CD4-positive, alpha-beta T cell (primary cell): ENCODE results near the gene HBG1. TPM values are rescaled to one million over a fixed set of nuclear protein-coding genes. Genes with fewer than 3 reads are reported as not detected.

Experiments used
- ATAC-seq: fragments of 200-7000 bp; cut with Tn5 transposase; one replicate; pipeline ENCODE4 v1.10.0; 2022; ENCODE audit warnings: mild to moderate bottlenecking; ENCODE audit not compliant: poor library complexity
- CTCF ChIA-PET: fragments of 350-600 bp; sonication (Branson Sonifier 250); formaldehyde crosslinking; loops from one replicate; lab custom pipeline; 2021; ENCODE audit warnings: antibody characterized with exemption, inconsistent platforms; lab: Charles Lee
- POLR2A ChIA-PET: fragments of 350-600 bp; sonication (Branson Sonifier 250); formaldehyde crosslinking; loops from one replicate; lab custom pipeline; 2021; ENCODE audit warnings: antibody characterized with exemption, inconsistent platforms; lab: Charles Lee
- DNase-seq, 14 experiments: peaks; one replicate each; pipeline ENCODE4 v3.0.0-alpha.2; 2013 to 2020; ENCODE audit warnings: mixed read lengths in 2 of 14
- H3K27ac ChIP-seq, 2 donors: one replicate each; pipeline versions ENCODE4 v1.5.1 to v1.7.0; 2013; ENCODE audit warnings: low read length in 2 of 2, low read depth in 1 of 2, mild to moderate bottlenecking in 1 of 2
- H3K27me3 ChIP-seq, 2 experiments: 1 replicate in 1 of 2; 2 replicates in 1 of 2; pipeline versions ENCODE4 v1.6.1 to v1.7.0; 2013; ENCODE audit warnings: low read length in 2 of 2, control low read depth in 1 of 2, mild to moderate bottlenecking in 1 of 2, moderate library complexity in 1 of 2; ENCODE audit not compliant: insufficient read depth in 2 of 2, control insufficient read depth in 1 of 2
- H3K36me3 ChIP-seq: one replicate; pipeline ENCODE4 v1.6.1; 2013; ENCODE audit warnings: low read length, control low read depth; ENCODE audit not compliant: insufficient read depth
- H3K4me1 ChIP-seq: one replicate; pipeline ENCODE4 v1.6.1; 2013; ENCODE audit warnings: low read length, control low read depth; ENCODE audit not compliant: insufficient read depth
- H3K4me3 ChIP-seq: one replicate; pipeline ENCODE4 v1.5.1; 2013; ENCODE audit warnings: mild to moderate bottlenecking, low read length, moderate library complexity
- H3K9me3 ChIP-seq, 2 experiments: 1 replicate in 1 of 2; 2 replicates in 1 of 2; pipeline versions ENCODE4 v1.6.1 to v1.7.0; 2013; ENCODE audit warnings: low read length in 2 of 2, mild to moderate bottlenecking in 2 of 2, control low read depth in 1 of 2, moderate library complexity in 1 of 2; ENCODE audit not compliant: control insufficient read depth in 1 of 2, insufficient read depth in 1 of 2
- H3K27ac Mint-ChIP-seq: one replicate; pipeline ENCODE4 v1.8.0; 2020; ENCODE audit warnings: mixed read lengths
- H3K27me3 Mint-ChIP-seq: one replicate; pipeline ENCODE4 v1.8.0; 2021; ENCODE audit warnings: mixed read lengths
- H3K36me3 Mint-ChIP-seq: one replicate; pipeline ENCODE4 v1.8.0; 2021; ENCODE audit warnings: low read depth, mixed read lengths
- H3K4me1 Mint-ChIP-seq: one replicate; pipeline ENCODE4 v1.8.0; 2021; ENCODE audit warnings: low read depth, mixed read lengths
- H3K4me3 Mint-ChIP-seq: one replicate; pipeline ENCODE4 v1.8.0; 2020; ENCODE audit warnings: mild to moderate bottlenecking, mixed read lengths
- H3K9me3 Mint-ChIP-seq: one replicate; pipeline ENCODE4 v1.8.0; 2020; ENCODE audit warnings: mixed read lengths
- CTCF ChIP-seq: fragments of 200-600 bp; IDR thresholded peaks from one replicate; pipeline ENCODE4 v1.8.0; 2022; ENCODE audit warnings: antibody characterized with exemption, mild to moderate bottlenecking
- intact Hi-C, 2 experiments: fragments of 100-400 bp; cut with DNase I in 1 of 2; cut with micrococcal nuclease in 1 of 2; formaldehyde crosslinking; loops; one replicate each; pipeline versions ENCODE4 v1.15.1 to v1.9.0; 2023 to 2025; cut with DNase I, micrococcal nuclease
- total RNA-seq, 174 experiments: library from RNA in 2 of 174; stranded (reverse) in 2 of 174; gene quantifications; one replicate each; pipeline ENCODE4 v1.2.3 and lab custom pipeline; 2021 to 2026

HBG1 gene
- total RNA-seq, 2 experiments from 2014 or later = not detected

- ATAC-seq (no peak), DNase-seq (no peak)
- H3K4me1 ChIP-seq = no peaks in the 10 kb centered on the region
- H3K4me3 ChIP-seq = no peak overlapping the region
- H3K36me3 Mint-ChIP-seq = no peaks in the 10 kb centered on the region
- intact Hi-C loops = no loop called here
- no peaks in the 10 kb centered on the region for H3K27me3 Mint-ChIP-seq
- ChIA-PET POLR2A (no interaction called here), CTCF (no interaction called here)
- no peaks in the 10 kb centered on the region for H3K36me3 ChIP-seq
- H3K4me3 Mint-ChIP-seq = no peak overlapping the region
- H3K27me3 ChIP-seq = no peaks in the 10 kb centered on the region
- H3K4me1 Mint-ChIP-seq = no peaks in the 10 kb centered on the region
- H3K9me3 ChIP-seq = no peaks in the 10 kb centered on the region
- H3K9me3 Mint-ChIP-seq = no peaks in the 10 kb centered on the region
- no peak for TF ChIP-seq CTCF
- H3K27ac Mint-ChIP-seq = no peak overlapping the region
- H3K27ac ChIP-seq = no peak overlapping the region
Measured at GRCh38 chr11:5282628-5283027, 33.0 kb upstream of the HBG1 start.

GRCh38 chr11:5281596-5281995 lies 31.9 kb upstream of the HBG1 start:
- Mint-ChIP-seq H3K4me1 (no peaks in the 10 kb centered on the region), H3K9me3 (no peaks in the 10 kb centered on the region), H3K4me3 (no peak overlapping the region), H3K27ac (no peak overlapping the region), H3K36me3 (no peaks in the 10 kb centered on the region), H3K27me3 (no peaks in the 10 kb centered on the region)
- no peak overlapping the region for H3K27ac ChIP-seq
- H3K4me3 ChIP-seq = no peak overlapping the region
- intact Hi-C loops = no loop called here
- POLR2A ChIA-PET = interaction anchor here (0.6 kb wide), 1 partner anchor 296 kb away, joined by 3 read pairs; no protein-coding TSS in a partner anchor
- DNase-seq = no peak
- H3K36me3 ChIP-seq = no peaks in the 10 kb centered on the region
- no peaks in the 10 kb centered on the region for H3K9me3 ChIP-seq
- TF ChIP-seq CTCF = no peak
- CTCF ChIA-PET = no interaction called here
- H3K4me1 ChIP-seq = no peaks in the 10 kb centered on the region
- ATAC-seq = no peak
- no peaks in the 10 kb centered on the region for H3K27me3 ChIP-seq

- no peaks in the 10 kb centered on the region for H3K36me3 ChIP-seq
- no peaks in the 10 kb centered on the region for H3K27me3 ChIP-seq
- H3K4me3 ChIP-seq = no peak overlapping the region
- ATAC-seq (no peak), DNase-seq (peak in 3 of 14 experiments; percentile 2 to 40 (median 31))
- intact Hi-C loops = no loop called here
- Mint-ChIP-seq H3K36me3 (no peaks in the 10 kb centered on the region), H3K27ac (no peak overlapping the region), H3K4me3 (no peak overlapping the region), H3K27me3 (no peaks in the 10 kb centered on the region), H3K4me1 (no peaks in the 10 kb centered on the region), H3K9me3 (no peaks in the 10 kb centered on the region)
- ChIA-PET POLR2A (no interaction called here), CTCF (no interaction called here)
- TF ChIP-seq CTCF = no peak
- no peaks in the 10 kb centered on the region for H3K9me3 ChIP-seq
- no peak overlapping the region for H3K27ac ChIP-seq
- H3K4me1 ChIP-seq = no peaks in the 10 kb centered on the region
Measured at GRCh38 chr11:5280582-5281102, 31.0 kb upstream of the HBG1 start.
